Uterus (tissue), 2 donors: ENCODE measurements around the gene SLC2A5.

Experiments used
- CTCF ChIP-seq, 4 experiments: fragments of 200-600 bp in 2 of 4; fragments of 450-650 bp in 2 of 4; sonication (generic) in 2 of 4; IDR thresholded peaks; one replicate each; pipeline ENCODE4 v1.5.1; 2016 to 2019; ENCODE audit warnings: antibody characterized with exemption in 4 of 4, mild to moderate bottlenecking in 2 of 4, moderate library complexity in 1 of 4
- POLR2A ChIP-seq, 2 donors: fragments of 450-650 bp; IDR thresholded peaks; one replicate each; pipeline ENCODE4 v1.6.1; 2016; ENCODE audit warnings: antibody characterized with exemption in 2 of 2, mild to moderate bottlenecking in 1 of 2, moderate library complexity in 1 of 2

- TF ChIP-seq CTCF (IDR thresholded peaks at IDR 0.05), result no peak
- TF ChIP-seq POLR2A (IDR thresholded peaks at IDR 0.05), result no peak
These were observed 9.3 kb downstream of the SLC2A5 start for GRCh38 chr1:9059891-9060744.
